Medulla oblongata (tissue), 1 donor: ENCODE measurements around the gene PIGB.
"Not testable (repeated sequence)": the region's sequence is repeated elsewhere in the genome, so short reads cannot be mapped to it uniquely, and the experiment has no call there.

Source experiments
- DNase-seq: peaks from one replicate; pipeline ENCODE4 v3.0.0-alpha.2; 2015; ENCODE audit errors: extremely low spot score

PIGB gene

GRCh38 chr15:55297315-55297714 lies 21.7 kb upstream of the PIGB start:
- no peak for DNase-seq

- not testable (repeated sequence) for DNase-seq
Observed at GRCh38 chr15:55302801-55303200, 16.2 kb upstream of the PIGB start.

GRCh38 chr15:55319537-55320237 lies 665 bp downstream of the PIGB start:
- peak; percentile 46 for DNase-seq

GRCh38 chr15:55320238-55320550 lies 1.2 kb downstream of the PIGB start:
- no peak for DNase-seq

- DNase-seq: no peak
Observed at GRCh38 chr15:55320963-55321362, 1.9 kb downstream of the PIGB start.

GRCh38 chr15:55322467-55322866 lies 3.4 kb downstream of the PIGB start:
- no peak for DNase-seq

GRCh38 chr15:55327387-55327786 lies 8.4 kb downstream of the PIGB start:
- DNase-seq: no peak

GRCh38 chr15:55334371-55334770 lies 15.3 kb downstream of the PIGB start:
- no peak for DNase-seq

GRCh38 chr15:55334997-55335396 lies 16.0 kb downstream of the PIGB start:
- DNase-seq: no peak

- DNase-seq: no peak
Observed at GRCh38 chr15:55337160-55337559, 18.1 kb downstream of the PIGB start.

GRCh38 chr15:55343168-55343567 lies 24.1 kb downstream of the PIGB start:
- DNase-seq: no peak

GRCh38 chr15:55344206-55344605 lies 25.2 kb downstream of the PIGB start:
- DNase-seq: no peak

GRCh38 chr15:55348281-55348778 lies 29.3 kb downstream of the PIGB start:
- no peak for DNase-seq

GRCh38 chr15:55349282-55349681 lies 30.3 kb downstream of the PIGB start:
- DNase-seq: no peak

- DNase-seq: no peak
Observed at GRCh38 chr15:55353025-55353424, 34.0 kb downstream of the PIGB start.

- DNase-seq: no peak
Observed at GRCh38 chr15:55356985-55357585, 38.1 kb downstream of the PIGB start.

- no peak for DNase-seq
Observed at GRCh38 chr15:55357774-55358173, 38.8 kb downstream of the PIGB start.

GRCh38 chr15:55358471-55358870 lies 39.4 kb downstream of the PIGB start:
- no peak for DNase-seq

GRCh38 chr15:55360256-55360655 lies 41.2 kb downstream of the PIGB start:
- DNase-seq: no peak

- no peak for DNase-seq
Observed at GRCh38 chr15:55361048-55361447, 42.0 kb downstream of the PIGB start.

- no peak for DNase-seq
Observed at GRCh38 chr15:55362641-55363040, 43.6 kb downstream of the PIGB start.

GRCh38 chr15:55366981-55367380 lies 48.0 kb downstream of the PIGB start:
- DNase-seq: no peak

- no peak for DNase-seq
Observed at GRCh38 chr15:55372701-55373440, 53.8 kb downstream of the PIGB start.
